ENCODE data around the gene ATAD1.

DNA sequence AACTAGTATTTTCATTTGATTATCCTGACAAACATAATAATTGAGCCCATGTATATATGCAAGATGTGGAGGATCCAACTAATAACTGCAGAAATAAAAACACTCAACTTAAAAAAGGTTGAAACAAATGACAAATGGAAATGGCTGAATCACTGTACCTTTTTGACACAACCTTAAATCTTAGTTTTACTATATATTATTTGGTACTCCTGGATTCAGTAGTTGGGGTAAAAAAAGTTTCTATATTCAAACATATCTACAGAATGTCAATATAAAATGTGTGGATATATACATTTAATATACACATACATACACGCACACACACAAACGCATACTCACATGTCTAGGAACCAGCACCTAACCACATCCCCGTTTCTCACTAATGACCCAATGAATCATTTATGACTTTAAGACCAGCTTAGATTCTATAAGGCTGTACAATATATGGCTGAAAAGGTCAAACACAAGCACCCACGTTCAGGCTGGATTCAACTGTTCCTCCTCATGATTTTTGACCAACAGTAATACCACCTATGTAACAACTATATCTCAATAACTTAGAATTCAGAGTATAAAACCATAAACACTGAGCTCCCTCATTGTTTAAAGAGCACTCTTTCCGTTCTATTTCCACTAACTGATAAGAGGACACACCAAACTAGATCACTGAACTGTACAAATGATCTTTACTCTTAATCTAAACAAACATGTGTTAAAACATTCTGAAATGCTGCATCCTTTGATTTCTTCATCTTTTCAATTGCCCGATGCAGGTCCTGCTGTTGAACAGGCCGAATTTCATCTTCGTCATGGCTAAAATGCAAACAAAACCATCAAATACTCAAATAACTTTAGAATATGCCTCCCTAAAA lies 63.8 kb downstream of the ATAD1 start:
- TF ChIP-seq EZH2 (IDR thresholded peaks at IDR 0.05; ENCODE audit: low read depth): no peak
- TF ChIP-seq, protein P1, sequence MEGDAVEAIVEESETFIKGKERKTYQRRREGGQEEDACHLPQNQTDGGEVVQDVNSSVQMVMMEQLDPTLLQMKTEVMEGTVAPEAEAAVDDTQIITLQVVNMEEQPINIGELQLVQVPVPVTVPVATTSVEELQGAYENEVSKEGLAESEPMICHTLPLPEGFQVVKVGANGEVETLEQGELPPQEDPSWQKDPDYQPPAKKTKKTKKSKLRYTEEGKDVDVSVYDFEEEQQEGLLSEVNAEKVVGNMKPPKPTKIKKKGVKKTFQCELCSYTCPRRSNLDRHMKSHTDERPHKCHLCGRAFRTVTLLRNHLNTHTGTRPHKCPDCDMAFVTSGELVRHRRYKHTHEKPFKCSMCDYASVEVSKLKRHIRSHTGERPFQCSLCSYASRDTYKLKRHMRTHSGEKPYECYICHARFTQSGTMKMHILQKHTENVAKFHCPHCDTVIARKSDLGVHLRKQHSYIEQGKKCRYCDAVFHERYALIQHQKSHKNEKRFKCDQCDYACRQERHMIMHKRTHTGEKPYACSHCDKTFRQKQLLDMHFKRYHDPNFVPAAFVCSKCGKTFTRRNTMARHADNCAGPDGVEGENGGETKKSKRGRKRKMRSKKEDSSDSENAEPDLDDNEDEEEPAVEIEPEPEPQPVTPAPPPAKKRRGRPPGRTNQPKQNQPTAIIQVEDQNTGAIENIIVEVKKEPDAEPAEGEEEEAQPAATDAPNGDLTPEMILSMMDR (conservative IDR thresholded peaks at IDR 0.05): no peak
